Progenitor cell of endocrine pancreas (in vitro differentiated cells): Measurements from ENCODE around the gene TRIM8. TPM values are rescaled to one million over a fixed set of nuclear protein-coding genes. Genes with fewer than 3 reads are reported as not detected.

Experiments
- DNase-seq: peaks from one replicate; pipeline ENCODE4 v3.0.0; 2021; ENCODE audit warnings: low spot score; ENCODE audit not compliant: unreplicated experiment
- H3K27ac Mint-ChIP-seq: 2 replicates; pipeline ENCODE4 v1.8.0; 2021; ENCODE audit warnings: mild to moderate bottlenecking, moderate library complexity, mixed read lengths
- H3K27me3 Mint-ChIP-seq: 2 replicates; pipeline ENCODE4 v1.8.0; 2021; ENCODE audit warnings: mixed read lengths
- H3K36me3 Mint-ChIP-seq: 2 replicates; pipeline ENCODE4 v1.8.0; 2022; ENCODE audit warnings: mixed read lengths; ENCODE audit not compliant: insufficient read depth
- H3K4me1 Mint-ChIP-seq: 2 replicates; pipeline ENCODE4 v1.8.0; 2021; ENCODE audit warnings: low read depth, mixed read lengths
- H3K4me3 Mint-ChIP-seq: 2 replicates; pipeline ENCODE4 v1.8.0; 2021; ENCODE audit warnings: low read depth, mild to moderate bottlenecking, moderate library complexity, mixed read lengths
- H3K9me3 Mint-ChIP-seq: 2 replicates; pipeline ENCODE4 v1.8.0; 2021; ENCODE audit warnings: low read depth, mixed read lengths
- total RNA-seq: library from RNA; stranded (reverse); gene quantifications from 2 replicates; pipeline ENCODE4 v1.2.1, GENCODE V29; 2021
- TF ChIP-seq, protein P1 (sequence below): fragments of 200-600 bp; sonication (generic); IDR thresholded peaks from one replicate; pipeline ENCODE4 v1.5.0; 2021; ENCODE audit warnings: antibody characterized with exemption, mild to moderate bottlenecking; ENCODE audit not compliant: unreplicated experiment

The TRIM8 gene
- total RNA-seq, 1 donor from 2014 or later = 66.1 TPM

DNA sequence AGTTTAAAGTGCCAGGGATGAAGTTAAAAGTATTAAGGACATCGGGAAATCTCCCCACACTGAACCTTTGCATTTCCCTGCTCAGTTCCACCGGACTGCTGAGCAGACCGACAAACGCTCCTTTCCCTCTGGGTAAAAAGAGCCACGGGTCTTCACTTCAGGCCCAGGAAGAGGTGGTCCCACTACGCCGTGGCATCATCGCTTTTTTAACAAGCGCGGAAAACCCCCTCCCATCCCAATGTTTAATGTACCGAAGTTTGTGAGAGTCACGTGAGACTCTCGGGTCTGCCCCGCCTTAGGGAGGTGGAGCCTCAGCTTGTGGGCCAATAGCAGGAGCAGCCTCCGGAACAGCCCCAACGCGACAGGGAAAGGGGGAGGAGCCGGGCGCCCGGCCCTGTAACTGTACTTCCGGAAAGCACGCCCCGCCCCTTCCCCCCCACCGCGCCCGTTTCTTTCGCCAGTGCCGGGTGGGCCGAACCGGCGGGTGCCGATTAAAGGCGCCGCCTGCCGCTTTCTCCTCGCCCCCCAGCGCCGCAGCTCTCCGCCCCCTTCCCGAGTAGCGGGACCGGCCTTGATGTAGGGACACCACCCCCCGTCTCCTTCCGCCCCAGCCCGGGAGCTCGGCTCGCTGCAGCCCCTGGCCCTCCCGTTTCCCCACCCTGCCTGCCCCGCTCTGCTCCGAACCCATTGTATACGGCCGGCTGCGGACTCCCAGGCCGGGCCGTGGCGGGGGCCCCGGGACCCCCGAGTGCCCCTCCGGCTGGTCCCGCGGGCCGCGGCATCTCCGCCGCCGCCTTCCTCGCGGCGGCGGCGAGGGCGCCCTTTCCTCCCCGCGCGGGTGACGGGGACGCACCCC, 2.2 kb upstream of the TRIM8 start:
- DNase-seq = peak; percentile 96
- Mint-ChIP-seq H3K27ac (peak overlapping the region; percentile 99), H3K36me3 (no peaks in the 10 kb centered on the region), H3K9me3 (no peaks in the 10 kb centered on the region), H3K4me1 (peaks cover 20% of the 10 kb centered on the region), H3K4me3 (peak overlapping the region; percentile 90), H3K27me3 (no peaks in the 10 kb centered on the region)
- TF ChIP-seq, protein P1, sequence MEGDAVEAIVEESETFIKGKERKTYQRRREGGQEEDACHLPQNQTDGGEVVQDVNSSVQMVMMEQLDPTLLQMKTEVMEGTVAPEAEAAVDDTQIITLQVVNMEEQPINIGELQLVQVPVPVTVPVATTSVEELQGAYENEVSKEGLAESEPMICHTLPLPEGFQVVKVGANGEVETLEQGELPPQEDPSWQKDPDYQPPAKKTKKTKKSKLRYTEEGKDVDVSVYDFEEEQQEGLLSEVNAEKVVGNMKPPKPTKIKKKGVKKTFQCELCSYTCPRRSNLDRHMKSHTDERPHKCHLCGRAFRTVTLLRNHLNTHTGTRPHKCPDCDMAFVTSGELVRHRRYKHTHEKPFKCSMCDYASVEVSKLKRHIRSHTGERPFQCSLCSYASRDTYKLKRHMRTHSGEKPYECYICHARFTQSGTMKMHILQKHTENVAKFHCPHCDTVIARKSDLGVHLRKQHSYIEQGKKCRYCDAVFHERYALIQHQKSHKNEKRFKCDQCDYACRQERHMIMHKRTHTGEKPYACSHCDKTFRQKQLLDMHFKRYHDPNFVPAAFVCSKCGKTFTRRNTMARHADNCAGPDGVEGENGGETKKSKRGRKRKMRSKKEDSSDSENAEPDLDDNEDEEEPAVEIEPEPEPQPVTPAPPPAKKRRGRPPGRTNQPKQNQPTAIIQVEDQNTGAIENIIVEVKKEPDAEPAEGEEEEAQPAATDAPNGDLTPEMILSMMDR = no peak

GRCh38 chr10:102642736-102643335, 1.4 kb upstream of the TRIM8 start:
- peak overlapping the region; percentile 90 for H3K4me3 Mint-ChIP-seq
- DNase-seq = peak; percentile 37
- H3K9me3 Mint-ChIP-seq = no peaks in the 10 kb centered on the region
- peak overlapping the region; percentile 98 for H3K27ac Mint-ChIP-seq
- TF ChIP-seq, protein P1 = no peak
- H3K36me3 Mint-ChIP-seq = no peaks in the 10 kb centered on the region
- H3K4me1 Mint-ChIP-seq = peaks cover 22% of the 10 kb centered on the region
- H3K27me3 Mint-ChIP-seq = no peaks in the 10 kb centered on the region

DNA sequence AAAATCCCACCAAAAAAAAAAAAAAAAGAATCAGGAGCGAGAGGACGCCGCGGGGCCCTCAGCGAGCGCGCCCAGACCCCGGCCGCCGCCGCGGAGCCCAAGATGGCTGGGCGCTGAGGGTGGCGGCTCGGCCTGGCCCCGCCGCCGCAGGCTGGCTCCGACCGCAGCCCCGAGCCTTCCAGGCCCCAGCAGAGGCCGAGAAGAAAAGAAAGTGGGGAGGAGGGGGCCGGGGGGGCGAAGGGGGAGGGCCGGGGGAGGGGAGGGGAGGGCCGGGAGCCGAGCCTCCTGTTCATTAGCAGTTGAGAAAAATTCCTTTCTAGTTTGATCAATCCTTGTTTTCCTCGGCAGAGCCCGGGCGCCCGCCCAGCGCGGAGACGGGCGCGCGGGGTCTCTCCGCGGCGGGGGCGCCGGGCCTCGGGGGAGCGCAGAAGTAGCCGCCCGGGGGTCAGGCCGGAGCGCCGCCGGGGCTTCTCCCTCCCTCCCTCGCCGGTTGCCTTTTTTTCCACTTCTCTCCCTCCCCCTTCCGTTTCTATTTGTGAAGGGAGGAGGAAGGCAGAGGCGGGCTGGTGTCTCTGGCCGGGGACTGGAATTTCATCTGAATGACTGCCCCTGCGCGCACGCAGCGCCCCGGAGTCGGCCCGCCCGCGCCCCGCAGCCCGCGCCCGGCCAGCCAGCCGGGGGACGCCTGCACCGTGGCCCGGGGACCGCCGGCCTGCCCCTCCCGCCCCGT, 778 bp upstream of the TRIM8 start:
- Mint-ChIP-seq H3K36me3 (no peaks in the 10 kb centered on the region), H3K4me1 (peaks cover 26% of the 10 kb centered on the region), H3K9me3 (no peaks in the 10 kb centered on the region), H3K27ac (peak overlapping the region; percentile 98), H3K27me3 (no peaks in the 10 kb centered on the region), H3K4me3 (peak overlapping the region; percentile 90)
- peak; percentile 33 for DNase-seq
- TF ChIP-seq, protein P1 = no peak

DNA sequence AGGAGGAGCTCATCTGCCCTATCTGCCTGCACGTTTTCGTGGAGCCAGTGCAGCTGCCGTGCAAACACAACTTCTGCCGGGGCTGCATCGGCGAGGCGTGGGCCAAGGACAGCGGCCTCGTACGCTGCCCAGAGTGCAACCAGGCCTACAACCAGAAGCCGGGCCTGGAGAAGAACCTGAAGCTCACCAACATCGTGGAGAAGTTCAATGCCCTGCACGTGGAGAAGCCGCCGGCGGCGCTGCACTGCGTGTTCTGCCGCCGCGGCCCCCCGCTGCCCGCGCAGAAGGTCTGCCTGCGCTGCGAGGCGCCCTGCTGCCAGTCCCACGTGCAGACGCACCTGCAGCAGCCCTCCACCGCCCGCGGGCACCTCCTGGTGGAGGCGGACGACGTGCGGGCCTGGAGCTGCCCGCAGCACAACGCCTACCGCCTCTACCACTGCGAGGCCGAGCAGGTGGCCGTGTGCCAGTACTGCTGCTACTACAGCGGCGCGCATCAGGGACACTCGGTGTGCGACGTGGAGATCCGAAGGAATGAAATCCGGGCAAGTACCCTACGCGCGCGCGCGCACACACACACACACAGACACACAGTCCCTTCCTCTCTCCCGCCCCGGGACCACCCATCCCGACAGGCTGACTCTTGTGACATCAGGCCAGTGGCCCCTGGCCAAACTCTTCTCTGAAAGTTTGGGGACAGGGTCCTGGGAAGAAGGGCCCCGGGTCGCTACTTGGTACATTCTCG, 538 bp downstream of the TRIM8 start:
- Mint-ChIP-seq H3K36me3 (no peaks in the 10 kb centered on the region), H3K27ac (peak overlapping the region; percentile 96), H3K27me3 (no peaks in the 10 kb centered on the region), H3K9me3 (no peaks in the 10 kb centered on the region), H3K4me3 (peak overlapping the region; percentile 94), H3K4me1 (peaks cover 33% of the 10 kb centered on the region)
- TF ChIP-seq, protein P1 = peak; percentile 66
- peak; percentile 79 for DNase-seq
